Effector CD8-positive, alpha-beta T cell (primary cell): Measurements from ENCODE around the gene COX19.
"Not testable (repeated sequence)": the region's sequence is repeated elsewhere in the genome, so short reads cannot be mapped to it uniquely, and the experiment has no call there.

ENCODE experiments used
- DNase-seq: peaks from one replicate; lab custom pipeline; 2025; lab: John Stamatoyannopoulos, UW

Gene COX19

GRCh38 chr7:960972-961371, 14.4 kb downstream of the COX19 start:
- DNase-seq: not testable (repeated sequence)

- DNase-seq: no peak
Observed at GRCh38 chr7:960269-960871, 15.0 kb downstream of the COX19 start.

GRCh38 chr7:959740-960139, 15.6 kb downstream of the COX19 start:
- DNase-seq: not testable (repeated sequence)

- no peak for DNase-seq
Observed at GRCh38 chr7:959271-959670, 16.1 kb downstream of the COX19 start.

GRCh38 chr7:958221-959200, 16.8 kb downstream of the COX19 start:
- DNase-seq: no peak

GRCh38 chr7:957418-958220, 17.7 kb downstream of the COX19 start:
- DNase-seq: no peak

GRCh38 chr7:956031-956430, 19.3 kb downstream of the COX19 start:
- DNase-seq: no peak

- no peak for DNase-seq
Observed at GRCh38 chr7:954330-955238, 20.8 kb downstream of the COX19 start, which contains the start of gene ADAP1. Gene ADAP1, minus strand, starts transcription at chr7:954680. Its CDS starts 203 bp downstream, at chr7:954477.

GRCh38 chr7:953547-954327, 21.6 kb downstream of the COX19 start:
- DNase-seq: no peak

GRCh38 chr7:952548-953441, 22.6 kb downstream of the COX19 start:
- no peak for DNase-seq

- DNase-seq: no peak
Observed at GRCh38 chr7:951881-952547, 23.3 kb downstream of the COX19 start.

GRCh38 chr7:949021-949934, 26.1 kb downstream of the COX19 start:
- no peak for DNase-seq

GRCh38 chr7:947391-948210, 27.7 kb downstream of the COX19 start:
- no peak for DNase-seq

GRCh38 chr7:946256-946996, 28.9 kb downstream of the COX19 start:
- no peak for DNase-seq

GRCh38 chr7:945556-946255, 29.6 kb downstream of the COX19 start:
- no peak for DNase-seq
